ENCODE results near the gene CCDC134. TPM values are rescaled to one million over a fixed set of nuclear protein-coding genes. Genes with fewer than 3 reads are reported as not detected.
"Not testable (repeated sequence)": the region's sequence is repeated elsewhere in the genome, so short reads cannot be mapped to it uniquely, and the experiment has no call there.

The CCDC134 gene
- total RNA-seq, 1 experiment from 2014 or later: 20.1 TPM

- intact Hi-C loops (cut with micrococcal nuclease; ENCODE audit: unreplicated experiment): no loop called here
- H3K4me3 Mint-ChIP-seq (ENCODE audit: low read depth, unreplicated experiment): no peak overlapping the region
- no peak overlapping the region for H3K27ac Mint-ChIP-seq (ENCODE audit: unreplicated experiment)
- DNase-seq: no peak
- TF ChIP-seq CTCF (IDR thresholded peaks at IDR 0.05; ENCODE audit: unreplicated experiment): no peak
- H3K36me3 Mint-ChIP-seq (ENCODE audit: insufficient read depth, unreplicated experiment): peaks cover 69% of the 10 kb centered on the region
- H3K27me3 Mint-ChIP-seq (ENCODE audit: unreplicated experiment): no peaks in the 10 kb centered on the region
- no peaks in the 10 kb centered on the region for H3K4me1 Mint-ChIP-seq (ENCODE audit: low read depth, unreplicated experiment)
- CTCF ChIA-PET: interaction anchor here (0.5 kb wide), 1 partner anchor 25 kb away, joined by 4 read pairs; no protein-coding TSS in a partner anchor
- BruUV-seq (replicated peaks): no TSS peak
- H3K9me3 Mint-ChIP-seq (ENCODE audit: low read depth, unreplicated experiment): no peaks in the 10 kb centered on the region
These were observed 68.1 kb downstream of the CCDC134 start for GRCh38 chr22:41868556-41868955.

GRCh38 chr22:41870081-41870480, 69.6 kb downstream of the CCDC134 start:
- H3K4me1 Mint-ChIP-seq (ENCODE audit: low read depth, unreplicated experiment); H3K9me3 Mint-ChIP-seq (ENCODE audit: low read depth, unreplicated experiment); intact Hi-C loops (cut with micrococcal nuclease; ENCODE audit: unreplicated experiment); H3K27ac Mint-ChIP-seq (ENCODE audit: unreplicated experiment); H3K4me3 Mint-ChIP-seq (ENCODE audit: low read depth, unreplicated experiment); DNase-seq; H3K27me3 Mint-ChIP-seq (ENCODE audit: unreplicated experiment); CTCF ChIA-PET; BruUV-seq (replicated peaks): not testable (repeated sequence)
- H3K36me3 Mint-ChIP-seq (ENCODE audit: insufficient read depth, unreplicated experiment): peaks cover 73% of the 10 kb centered on the region

DNA sequence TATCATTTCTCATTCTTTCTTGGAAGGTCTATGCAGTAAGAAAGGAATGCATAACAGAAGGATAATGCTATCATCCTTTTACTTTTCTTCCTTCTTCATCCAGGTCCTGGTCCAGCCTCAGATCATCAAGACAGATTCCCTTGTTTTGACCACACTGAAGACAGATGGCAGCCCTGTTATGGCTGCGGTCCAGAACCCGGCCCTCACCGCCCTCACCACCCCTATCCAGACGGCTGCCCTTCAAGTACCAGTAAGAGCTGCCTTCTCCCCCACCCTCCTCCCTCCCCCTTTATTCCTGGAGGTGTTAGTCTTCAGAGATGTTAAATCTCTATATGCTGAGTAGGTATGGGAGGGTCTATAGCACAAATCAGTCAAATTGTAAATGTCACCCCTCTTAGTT, 70.3 kb downstream of the CCDC134 start:
- Mint-ChIP-seq H3K4me1 (ENCODE audit: low read depth, unreplicated experiment) (no peaks in the 10 kb centered on the region), H3K4me3 (ENCODE audit: low read depth, unreplicated experiment) (no peak overlapping the region), H3K27ac (ENCODE audit: unreplicated experiment) (no peak overlapping the region), H3K9me3 (ENCODE audit: low read depth, unreplicated experiment) (no peaks in the 10 kb centered on the region), H3K36me3 (ENCODE audit: insufficient read depth, unreplicated experiment) (peaks cover 73% of the 10 kb centered on the region), H3K27me3 (ENCODE audit: unreplicated experiment) (no peaks in the 10 kb centered on the region)
- no peak for TF ChIP-seq CTCF (IDR thresholded peaks at IDR 0.05; ENCODE audit: unreplicated experiment)
- intact Hi-C loops (cut with micrococcal nuclease; ENCODE audit: unreplicated experiment): no loop called here
- no peak for DNase-seq
- CTCF ChIA-PET: no interaction called here
- no TSS peak for BruUV-seq (replicated peaks)

DNA sequence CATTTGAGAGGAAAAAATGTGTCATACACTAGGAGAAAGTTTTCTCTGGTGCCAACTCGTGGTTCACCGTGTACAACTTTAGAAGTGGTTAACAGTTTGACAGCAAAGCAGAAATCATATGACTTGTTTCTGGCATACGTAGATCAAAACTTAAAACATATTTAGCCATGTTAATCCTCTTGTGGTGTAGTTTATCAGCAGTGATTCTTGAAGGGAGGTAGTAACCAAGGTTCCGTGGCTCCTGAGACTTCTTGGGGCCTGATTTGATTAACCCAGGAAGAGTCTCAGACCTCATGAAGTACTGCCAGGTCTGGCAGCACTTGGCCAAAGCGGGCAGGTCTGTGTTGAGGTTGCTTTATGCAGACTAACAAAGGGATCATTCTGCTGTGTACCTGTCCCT, 72.9 kb downstream of the CCDC134 start:
- no TSS peak for BruUV-seq (replicated peaks)
- peaks cover 70% of the 10 kb centered on the region for H3K36me3 Mint-ChIP-seq (ENCODE audit: insufficient read depth, unreplicated experiment)
- H3K27me3 Mint-ChIP-seq (ENCODE audit: unreplicated experiment): no peaks in the 10 kb centered on the region
- H3K27ac Mint-ChIP-seq (ENCODE audit: unreplicated experiment): no peak overlapping the region
- H3K4me3 Mint-ChIP-seq (ENCODE audit: low read depth, unreplicated experiment): no peak overlapping the region
- CTCF ChIA-PET: no interaction called here
- no peak for TF ChIP-seq CTCF (IDR thresholded peaks at IDR 0.05; ENCODE audit: unreplicated experiment)
- H3K4me1 Mint-ChIP-seq (ENCODE audit: low read depth, unreplicated experiment): no peaks in the 10 kb centered on the region
- intact Hi-C loops (cut with micrococcal nuclease; ENCODE audit: unreplicated experiment): no loop called here
- no peaks in the 10 kb centered on the region for H3K9me3 Mint-ChIP-seq (ENCODE audit: low read depth, unreplicated experiment)
- no peak for DNase-seq

GRCh38 chr22:41874090-41874489, 73.6 kb downstream of the CCDC134 start:
- H3K36me3 Mint-ChIP-seq (ENCODE audit: insufficient read depth, unreplicated experiment): peaks cover 71% of the 10 kb centered on the region
- BruUV-seq (replicated peaks): no TSS peak
- no peaks in the 10 kb centered on the region for H3K4me1 Mint-ChIP-seq (ENCODE audit: low read depth, unreplicated experiment)
- TF ChIP-seq CTCF (IDR thresholded peaks at IDR 0.05; ENCODE audit: unreplicated experiment): no peak
- no peak for DNase-seq
- H3K9me3 Mint-ChIP-seq (ENCODE audit: low read depth, unreplicated experiment): no peaks in the 10 kb centered on the region
- no peak overlapping the region for H3K4me3 Mint-ChIP-seq (ENCODE audit: low read depth, unreplicated experiment)
- intact Hi-C loops (cut with micrococcal nuclease; ENCODE audit: unreplicated experiment): no loop called here
- CTCF ChIA-PET: no interaction called here
- no peaks in the 10 kb centered on the region for H3K27me3 Mint-ChIP-seq (ENCODE audit: unreplicated experiment)
- no peak overlapping the region for H3K27ac Mint-ChIP-seq (ENCODE audit: unreplicated experiment)
